NB4 (cell line): Measurements from ENCODE around the gene TNFSF13.

Experiments used
- DNase-seq: peaks from one replicate; pipeline ENCODE4 v3.0.0; 2010; ENCODE audit warnings: low read depth
- H3K4me3 ChIP-seq: one replicate; pipeline ENCODE4 v1.5.1; 2011; ENCODE audit warnings: mild to moderate bottlenecking, low read depth, low read length, moderate library complexity
- CTCF ChIP-seq: IDR thresholded peaks from one replicate; pipeline ENCODE4 v1.5.1; 2012; ENCODE audit warnings: low read depth, low read length
- MAX ChIP-seq: IDR thresholded peaks from 2 replicates; pipeline ENCODE4 v1.6.1; 2011; ENCODE audit warnings: low read depth, low read length
- MYC ChIP-seq: IDR thresholded peaks from 2 replicates; pipeline ENCODE4 v1.6.1; 2011; ENCODE audit warnings: low read depth, low read length
- POLR2A ChIP-seq: IDR thresholded peaks from 2 replicates; pipeline ENCODE4 v1.6.1; 2011; ENCODE audit warnings: mild to moderate bottlenecking; ENCODE audit not compliant: insufficient read length; ENCODE audit errors: extremely low read depth

Gene TNFSF13

GRCh38 chr17:7558544-7559319 lies at the start of gene TNFSF13:
TNFSF13 (plus strand) TSS chr17:7558750; CDS start chr17:7559040, 290 bp downstream.
- DNase-seq = peak; percentile 79
- peak within 1 kb of the TSS; percentile 48 for H3K4me3 ChIP-seq
- TF ChIP-seq CTCF (no peak), MYC (0 out of 2 replicates have a peak, but pooled peaks have one; percentile 20)

GRCh38 chr17:7508846-7509245 lies 49.7 kb upstream of the TNFSF13 start:
- no peak for TF ChIP-seq MAX
- no peak for TF ChIP-seq CTCF
- no peak for TF ChIP-seq POLR2A
- TF ChIP-seq MYC = no peak
- no peak overlapping the region for H3K4me3 ChIP-seq
- no peak for DNase-seq

- TF ChIP-seq MYC (no peak), POLR2A (no peak), CTCF (no peak)
- H3K4me3 ChIP-seq = no peak overlapping the region
- DNase-seq = no peak
Measured at GRCh38 chr17:7509937-7510336, 48.6 kb upstream of the TNFSF13 start.

- no peak for DNase-seq
- no peak overlapping the region for H3K4me3 ChIP-seq
- no peak for TF ChIP-seq MYC
- no peak for TF ChIP-seq POLR2A
- TF ChIP-seq CTCF = no peak
Measured at GRCh38 chr17:7511108-7511507, 47.4 kb upstream of the TNFSF13 start.

GRCh38 chr17:7512105-7512504 lies 46.4 kb upstream of the TNFSF13 start:
- no peak overlapping the region for H3K4me3 ChIP-seq
- TF ChIP-seq POLR2A = no peak
- no peak for TF ChIP-seq CTCF
- TF ChIP-seq MYC = no peak
- no peak for TF ChIP-seq MAX
- DNase-seq = no peak

GRCh38 chr17:7512824-7513540 lies 45.6 kb upstream of the TNFSF13 start:
- DNase-seq = no peak
- H3K4me3 ChIP-seq = no peak overlapping the region

More at GRCh38 chr17:7512824-7513540, 45.6 kb upstream of the TNFSF13 start:
- TF ChIP-seq POLR2A (no peak), MAX (no peak)
